Measurements from ENCODE around the gene ZMYND8. TPM values are rescaled to one million over a fixed set of nuclear protein-coding genes. Genes with fewer than 3 reads are reported as not detected.

The ZMYND8 gene
- total RNA-seq, 4 donors from 2014 or later: 41.6 to 79.4 (median 60.7) TPM

DNA sequence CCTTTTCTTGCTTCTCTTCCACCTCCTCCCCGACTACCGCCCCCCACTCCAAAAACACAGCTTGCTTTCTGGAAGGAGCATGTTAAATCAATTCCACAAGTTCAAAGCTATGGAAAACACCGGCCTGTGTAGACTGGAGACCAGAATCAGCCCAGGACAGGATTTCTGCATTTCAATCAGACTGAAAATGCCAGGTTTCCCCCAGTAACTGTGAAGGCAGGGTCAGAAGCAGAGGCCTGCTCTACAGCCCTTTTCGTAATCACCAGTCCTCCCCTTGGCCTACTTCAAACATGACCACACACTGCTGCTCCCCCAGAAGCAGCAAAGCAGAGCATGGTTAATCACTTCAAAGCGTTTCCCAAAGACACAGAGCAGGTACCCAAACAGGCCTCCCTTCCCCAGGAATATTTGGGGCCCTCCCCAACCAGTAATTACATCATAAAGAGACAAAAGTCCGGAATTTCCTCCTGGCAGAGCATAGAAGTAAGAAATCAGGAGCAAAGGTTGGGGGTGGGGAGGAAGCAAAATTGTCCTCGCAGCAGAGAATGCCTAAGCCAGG, 38.4 kb downstream of the ZMYND8 start:
- Histone ChIP-seq H3K4me3 (peak overlapping the region in 1 of 4 donors; percentile 21), H3K36me3 (no peaks in the 10 kb centered on the region), H3K27ac (peak overlapping the region; percentile 93 to 97 (median 96)), H3K27me3 (no peaks in the 10 kb centered on the region), H3K4me1 (peaks cover 61 to 89% (median 71%) of the 10 kb centered on the region in 4 donors), H3K9me3 (no peaks in the 10 kb centered on the region)
- in situ Hi-C loops (cut with MboI; ENCODE audit: low pct_ligation_motif_present in 1 of 4, low pct_unique_long_range_greater_than_20kb in 1 of 4, low sequenced_read_pairs in 3 of 4) (loop anchor here in 1 of 4 donors (10.0 kb wide), 1 partner anchor 47 kb away; no protein-coding TSS in a partner anchor), intact Hi-C loops (cut with DNase I; ENCODE audit: low total_unique reads) (loop anchor here (5.0 kb wide), 1 partner anchor 39 kb away; the partner anchor contains the start of gene ZMYND8)
- DNase-seq: peak; percentile 73
- 23 to 30% methylated on average over 6 to 7 of the region's 7 CpGs for WGBS, 2 donors (ENCODE audit: low coverage in 1 of 2)
- TF ChIP-seq EP300 (IDR thresholded peaks at IDR 0.05; ENCODE audit: low read depth): no peak
- no peak for TF ChIP-seq POLR2A (IDR thresholded peaks at IDR 0.05)
- no peak for TF ChIP-seq POLR2AphosphoS5 (IDR thresholded peaks at IDR 0.05)
- no peak for TF ChIP-seq CTCF (IDR thresholded peaks at IDR 0.05)

DNA sequence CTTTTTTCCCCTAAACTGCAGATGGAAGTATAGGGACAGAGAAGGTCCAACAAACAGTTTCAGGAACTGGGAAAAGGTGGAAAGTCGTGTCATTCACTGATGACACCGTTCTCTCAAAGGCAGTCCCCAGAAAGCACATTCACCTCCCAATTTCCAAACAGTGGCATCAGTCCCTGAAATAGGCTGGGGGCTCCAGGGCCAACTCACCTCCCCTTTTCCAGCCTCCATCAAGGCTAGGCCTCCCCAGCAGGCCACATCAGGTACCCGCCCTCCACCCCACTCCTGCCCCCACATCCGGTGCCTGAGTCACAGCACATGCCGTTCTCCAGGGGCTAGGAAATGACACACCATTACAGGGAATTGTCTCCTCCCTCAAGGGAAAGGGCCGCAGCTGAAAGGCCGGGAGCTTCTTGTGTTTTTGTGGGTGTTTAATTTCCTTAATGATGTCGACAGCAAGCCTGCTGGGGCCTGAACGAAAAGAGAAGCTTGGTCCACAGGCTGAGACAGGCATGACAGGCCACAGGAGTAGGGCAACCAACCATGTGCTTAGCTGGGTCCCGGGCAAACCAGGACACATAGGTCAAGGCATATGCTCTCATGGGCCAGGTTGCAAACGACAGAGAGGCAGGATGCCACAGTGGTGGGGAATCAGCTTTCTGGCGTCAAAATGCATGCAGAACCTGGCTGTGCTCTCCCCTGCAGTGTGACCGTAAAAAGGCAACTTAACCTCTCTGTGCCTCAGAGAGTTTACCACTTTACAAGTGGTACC, 39.2 kb downstream of the ZMYND8 start:
- peaks cover 61 to 89% (median 71%) of the 10 kb centered on the region in 4 donors for H3K4me1 ChIP-seq
- in situ Hi-C loops (cut with MboI; ENCODE audit: low pct_ligation_motif_present in 1 of 4, low pct_unique_long_range_greater_than_20kb in 1 of 4, low sequenced_read_pairs in 3 of 4) (loop anchor here in 1 of 4 donors (10.0 kb wide), 1 partner anchor 47 kb away; no protein-coding TSS in a partner anchor), intact Hi-C loops (cut with DNase I; ENCODE audit: low total_unique reads) (loop anchor here (5.0 kb wide), 1 partner anchor 40 kb away; the partner anchor contains the start of gene ZMYND8)
- no peak overlapping the region for H3K4me3 ChIP-seq
- H3K9me3 ChIP-seq: no peaks in the 10 kb centered on the region
- peak; percentile 76 for DNase-seq
- WGBS, 2 donors (ENCODE audit: low coverage in 1 of 2): 51 to 60% methylated on average over 5 to 13 of the region's 13 CpGs
- no peaks in the 10 kb centered on the region for H3K36me3 ChIP-seq
- peak overlapping the region; percentile 93 to 97 (median 96) for H3K27ac ChIP-seq
- TF ChIP-seq EP300 (IDR thresholded peaks at IDR 0.05; ENCODE audit: low read depth): peak; percentile 99
- TF ChIP-seq POLR2A (IDR thresholded peaks at IDR 0.05): peak; percentile 39
- TF ChIP-seq POLR2AphosphoS5 (IDR thresholded peaks at IDR 0.05): peak; percentile 79 to 93 (median 90)
- peak in 1 of 5 experiments; percentile 26 for TF ChIP-seq CTCF (IDR thresholded peaks at IDR 0.05)
- no peaks in the 10 kb centered on the region for H3K27me3 ChIP-seq

- no peaks in the 10 kb centered on the region for H3K9me3 ChIP-seq
- intact Hi-C loops (cut with DNase I; ENCODE audit: low total_unique reads) (loop anchor here (5.0 kb wide), 1 partner anchor 41 kb away; the partner anchor contains the start of gene ZMYND8), in situ Hi-C loops (cut with MboI; ENCODE audit: low pct_ligation_motif_present in 1 of 4, low pct_unique_long_range_greater_than_20kb in 1 of 4, low sequenced_read_pairs in 3 of 4) (loop anchor here in 1 of 4 donors (10.0 kb wide), 1 partner anchor 48 kb away; no protein-coding TSS in a partner anchor)
- WGBS, 2 donors (ENCODE audit: low coverage in 1 of 2): 86 to 95% methylated on average over 2 to 3 of the region's 3 CpGs
- no peaks in the 10 kb centered on the region for H3K27me3 ChIP-seq
- H3K36me3 ChIP-seq: no peaks in the 10 kb centered on the region
- no peak for DNase-seq
- H3K4me3 ChIP-seq: no peak overlapping the region
- peaks cover 61 to 85% (median 69%) of the 10 kb centered on the region in 4 donors for H3K4me1 ChIP-seq
- TF ChIP-seq CTCF (IDR thresholded peaks at IDR 0.05) (no peak), POLR2A (IDR thresholded peaks at IDR 0.05) (no peak), POLR2AphosphoS5 (IDR thresholded peaks at IDR 0.05) (no peak), EP300 (IDR thresholded peaks at IDR 0.05; ENCODE audit: low read depth) (no peak)
- H3K27ac ChIP-seq: peak overlapping the region; percentile 93 to 97 (median 96)
These were observed 39.7 kb downstream of the ZMYND8 start for GRCh38 chr20:47316776-47317126.
